ENCODE measurements around the gene ATE1.
A peak's percentile ranks its signal among the peaks of the same experiment; 100 is the strongest.

Gene ATE1

GRCh38 chr10:121823993-121824463 lies 103.8 kb downstream of the ATE1 start:
- no peaks in the 10 kb centered on the region for H3K27me3 ChIP-seq (ENCODE audit: insufficient read depth, low read length)
- H3K36me3 ChIP-seq (ENCODE audit: control insufficient read depth in 1 of 2, insufficient read depth in 2 of 2, low read length in 2 of 2), result no peaks in the 10 kb centered on the region
- H3K79me1 ChIP-seq (ENCODE audit: low read length), result no peaks in the 10 kb centered on the region
- no peaks in the 10 kb centered on the region for H3K9me3 ChIP-seq (ENCODE audit: insufficient read depth, low read depth, low read length)
- no peak overlapping the region for H3K18ac ChIP-seq (ENCODE audit: low read length)
- H2BK12ac ChIP-seq (ENCODE audit: low read length), result no peak overlapping the region
- DNase-seq, result peak; percentile 10 to 59
- no peak overlapping the region for H4K8ac ChIP-seq (ENCODE audit: low read depth, low read length)
- H2AFZ ChIP-seq (ENCODE audit: insufficient read depth, low read length, poor library complexity), result no peak overlapping the region
- no peak overlapping the region for H4K12ac ChIP-seq (ENCODE audit: low read depth, low read length)
- H3K27ac ChIP-seq (ENCODE audit: low read depth, low read length), result no peak overlapping the region
- no peaks in the 10 kb centered on the region for H3K79me2 ChIP-seq (ENCODE audit: control insufficient read depth, insufficient read depth, low read length, poor library complexity)
- H3K14ac ChIP-seq (ENCODE audit: low read length), result no peak overlapping the region
- H4K91ac ChIP-seq (ENCODE audit: low read depth, low read length), result no peak overlapping the region
- WGBS (ENCODE audit: extremely low coverage, insufficient coverage, insufficient read length), result no CpG with 5 or more reads among the region's 5 CpGs
- no peak overlapping the region for H2BK120ac ChIP-seq (ENCODE audit: insufficient read depth, low read length, poor library complexity)
- no peak overlapping the region for H3K4ac ChIP-seq (ENCODE audit: low read depth, low read length)
- H3K9ac ChIP-seq (ENCODE audit: low read length), result no peak overlapping the region
- H3K4me2 ChIP-seq (ENCODE audit: low read length), result no peak overlapping the region
- H2BK5ac ChIP-seq (ENCODE audit: low read depth, low read length, poor library complexity), result no peak overlapping the region
- H3K4me1 ChIP-seq (ENCODE audit: control insufficient read depth in 1 of 2, insufficient read depth in 2 of 2, low read length in 2 of 2), result no peaks in the 10 kb centered on the region
- H3K4me3 ChIP-seq (ENCODE audit: low read depth, low read length), result no peak overlapping the region
- no peak overlapping the region for H3K23ac ChIP-seq (ENCODE audit: low read length)
- H2AK5ac ChIP-seq (ENCODE audit: low read length), result no peak overlapping the region

GRCh38 chr10:121822724-121823123 lies 105.1 kb downstream of the ATE1 start:
- no peak overlapping the region for H3K14ac ChIP-seq (ENCODE audit: low read length)
- no peak overlapping the region for H3K27ac ChIP-seq (ENCODE audit: low read depth, low read length)
- no peak overlapping the region for H2BK12ac ChIP-seq (ENCODE audit: low read length)
- no peak overlapping the region for H4K12ac ChIP-seq (ENCODE audit: low read depth, low read length)
- H3K9me3 ChIP-seq (ENCODE audit: insufficient read depth, low read depth, low read length), result no peaks in the 10 kb centered on the region
- no CpG with 5 or more reads among the region's 3 CpGs for WGBS (ENCODE audit: extremely low coverage, insufficient coverage, insufficient read length)
- H2BK5ac ChIP-seq (ENCODE audit: low read depth, low read length, poor library complexity), result no peak overlapping the region
- no peak overlapping the region for H4K8ac ChIP-seq (ENCODE audit: low read depth, low read length)
- no peak overlapping the region for H3K23ac ChIP-seq (ENCODE audit: low read length)
- H2AK5ac ChIP-seq (ENCODE audit: low read length), result no peak overlapping the region
- no peaks in the 10 kb centered on the region for H3K4me1 ChIP-seq (ENCODE audit: control insufficient read depth in 1 of 2, insufficient read depth in 2 of 2, low read length in 2 of 2)
- no peak overlapping the region for H3K4me2 ChIP-seq (ENCODE audit: low read length)
- no peak overlapping the region for H4K91ac ChIP-seq (ENCODE audit: low read depth, low read length)
- H2AFZ ChIP-seq (ENCODE audit: insufficient read depth, low read length, poor library complexity), result no peak overlapping the region
- DNase-seq, result no peak
- H3K79me1 ChIP-seq (ENCODE audit: low read length), result no peaks in the 10 kb centered on the region
- H2BK120ac ChIP-seq (ENCODE audit: insufficient read depth, low read length, poor library complexity), result no peak overlapping the region
- no peak overlapping the region for H3K9ac ChIP-seq (ENCODE audit: low read length)
- no peak overlapping the region for H3K18ac ChIP-seq (ENCODE audit: low read length)
- H3K4ac ChIP-seq (ENCODE audit: low read depth, low read length), result no peak overlapping the region
- no peaks in the 10 kb centered on the region for H3K79me2 ChIP-seq (ENCODE audit: control insufficient read depth, insufficient read depth, low read length, poor library complexity)
- H3K36me3 ChIP-seq (ENCODE audit: control insufficient read depth in 1 of 2, insufficient read depth in 2 of 2, low read length in 2 of 2), result no peaks in the 10 kb centered on the region
- H3K27me3 ChIP-seq (ENCODE audit: insufficient read depth, low read length), result no peaks in the 10 kb centered on the region
- no peak overlapping the region for H3K4me3 ChIP-seq (ENCODE audit: low read depth, low read length)

- H4K8ac ChIP-seq (ENCODE audit: low read depth, low read length), result no peak overlapping the region
- H3K4me1 ChIP-seq (ENCODE audit: control insufficient read depth in 1 of 2, insufficient read depth in 2 of 2, low read length in 2 of 2), result no peaks in the 10 kb centered on the region
- H2BK120ac ChIP-seq (ENCODE audit: insufficient read depth, low read length, poor library complexity), result no peak overlapping the region
- no peaks in the 10 kb centered on the region for H3K79me1 ChIP-seq (ENCODE audit: low read length)
- no peak overlapping the region for H3K14ac ChIP-seq (ENCODE audit: low read length)
- no peak overlapping the region for H3K27ac ChIP-seq (ENCODE audit: low read depth, low read length)
- no peak overlapping the region for H3K4ac ChIP-seq (ENCODE audit: low read depth, low read length)
- H3K9ac ChIP-seq (ENCODE audit: low read length), result no peak overlapping the region
- H3K79me2 ChIP-seq (ENCODE audit: control insufficient read depth, insufficient read depth, low read length, poor library complexity), result no peaks in the 10 kb centered on the region
- no peaks in the 10 kb centered on the region for H3K27me3 ChIP-seq (ENCODE audit: insufficient read depth, low read length)
- H3K9me3 ChIP-seq (ENCODE audit: insufficient read depth, low read depth, low read length), result no peaks in the 10 kb centered on the region
- no peak overlapping the region for H3K23ac ChIP-seq (ENCODE audit: low read length)
- no peaks in the 10 kb centered on the region for H3K36me3 ChIP-seq (ENCODE audit: control insufficient read depth in 1 of 2, insufficient read depth in 2 of 2, low read length in 2 of 2)
- H4K12ac ChIP-seq (ENCODE audit: low read depth, low read length), result no peak overlapping the region
- whole genome bisulfite sequencing (ENCODE audit: extremely low coverage, insufficient coverage, insufficient read length), result no CpG with 5 or more reads among the region's 1 CpG
- no peak overlapping the region for H2AK5ac ChIP-seq (ENCODE audit: low read length)
- H2BK5ac ChIP-seq (ENCODE audit: low read depth, low read length, poor library complexity), result no peak overlapping the region
- H2AFZ ChIP-seq (ENCODE audit: insufficient read depth, low read length, poor library complexity), result no peak overlapping the region
- no peak overlapping the region for H3K4me3 ChIP-seq (ENCODE audit: low read depth, low read length)
- no peak overlapping the region for H3K4me2 ChIP-seq (ENCODE audit: low read length)
- H3K18ac ChIP-seq (ENCODE audit: low read length), result no peak overlapping the region
- H2BK12ac ChIP-seq (ENCODE audit: low read length), result no peak overlapping the region
- no peak for DNase-seq
- no peak overlapping the region for H4K91ac ChIP-seq (ENCODE audit: low read depth, low read length)
These were observed 105.7 kb downstream of the ATE1 start for GRCh38 chr10:121822180-121822579.

- Histone ChIP-seq H3K14ac (ENCODE audit: low read length) (no peak overlapping the region), H3K9me3 (ENCODE audit: insufficient read depth, low read depth, low read length) (no peaks in the 10 kb centered on the region), H4K91ac (ENCODE audit: low read depth, low read length) (no peak overlapping the region), H2BK12ac (ENCODE audit: low read length) (no peak overlapping the region), H3K79me1 (ENCODE audit: low read length) (no peaks in the 10 kb centered on the region), H3K18ac (ENCODE audit: low read length) (no peak overlapping the region), H2AK5ac (ENCODE audit: low read length) (no peak overlapping the region), H2AFZ (ENCODE audit: insufficient read depth, low read length, poor library complexity) (no peak overlapping the region), H2BK5ac (ENCODE audit: low read depth, low read length, poor library complexity) (no peak overlapping the region), H3K27ac (ENCODE audit: low read depth, low read length) (no peak overlapping the region), H3K4me1 (ENCODE audit: control insufficient read depth in 1 of 2, insufficient read depth in 2 of 2, low read length in 2 of 2) (no peaks in the 10 kb centered on the region), H4K12ac (ENCODE audit: low read depth, low read length) (no peak overlapping the region), H3K23ac (ENCODE audit: low read length) (no peak overlapping the region), H3K27me3 (ENCODE audit: insufficient read depth, low read length) (no peaks in the 10 kb centered on the region), H3K4ac (ENCODE audit: low read depth, low read length) (no peak overlapping the region), H3K4me3 (ENCODE audit: low read depth, low read length) (no peak overlapping the region), H3K9ac (ENCODE audit: low read length) (no peak overlapping the region), H3K36me3 (ENCODE audit: control insufficient read depth in 1 of 2, insufficient read depth in 2 of 2, low read length in 2 of 2) (no peaks in the 10 kb centered on the region), H3K4me2 (ENCODE audit: low read length) (no peak overlapping the region), H4K8ac (ENCODE audit: low read depth, low read length) (no peak overlapping the region), H3K79me2 (ENCODE audit: control insufficient read depth, insufficient read depth, low read length, poor library complexity) (no peaks in the 10 kb centered on the region), H2BK120ac (ENCODE audit: insufficient read depth, low read length, poor library complexity) (no peak overlapping the region)
- no CpG with 5 or more reads among the region's 2 CpGs for WGBS (ENCODE audit: extremely low coverage, insufficient coverage, insufficient read length)
- no peak for DNase-seq
These were observed 108.8 kb downstream of the ATE1 start for GRCh38 chr10:121819049-121819448.

Measured in trophoblast cell (in vitro differentiated cells and primary cell).